Lower leg skin (tissue), 3 donors: Measurements from ENCODE around the gene KCNJ11.

Experiments
- CTCF ChIP-seq, 3 donors: fragments of 450-650 bp; IDR thresholded peaks; one replicate each; pipeline ENCODE4 v1.5.1; 2016; ENCODE audit warnings: antibody characterized with exemption in 3 of 3, mild to moderate bottlenecking in 3 of 3, moderate library complexity in 2 of 3
- POLR2A ChIP-seq, 2 donors: fragments of 450-650 bp; IDR thresholded peaks; one replicate each; pipeline ENCODE4 v1.6.1; 2016 to 2017; ENCODE audit warnings: antibody characterized with exemption in 2 of 2, mild to moderate bottlenecking in 1 of 2, moderate library complexity in 1 of 2

- TF ChIP-seq CTCF (IDR thresholded peaks at IDR 0.05): no peak
- no peak for TF ChIP-seq POLR2A (IDR thresholded peaks at IDR 0.05)
Measured at GRCh38 chr11:17408641-17409040, 20.2 kb upstream of the KCNJ11 start.
